Measurements from ENCODE around the gene ABCA1.

Gene ABCA1

GRCh38 chr9:104767507-104767906 lies 160.4 kb downstream of the ABCA1 start:
- DNase-seq (ENCODE audit: low read depth in 2 of 2) = no peak

DNA sequence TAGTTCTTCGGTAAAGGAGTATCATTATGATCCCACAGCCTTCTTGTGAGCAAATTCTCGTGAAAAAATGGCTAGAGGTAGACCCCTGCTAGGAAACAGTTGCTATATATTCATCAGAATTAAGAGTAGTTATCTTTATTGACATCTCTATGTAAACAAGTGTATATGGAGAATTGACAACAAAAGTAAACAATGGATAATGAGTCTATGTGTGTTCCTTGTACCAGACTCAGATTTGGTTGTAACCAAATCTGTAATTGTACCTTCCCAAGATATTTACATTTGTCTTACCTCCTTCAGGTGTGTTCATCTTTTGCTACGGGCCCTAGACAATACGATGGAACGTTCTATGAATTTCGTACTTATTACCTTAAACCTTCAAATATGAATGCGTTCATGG lies 161.9 kb downstream of the ABCA1 start:
- DNase-seq (ENCODE audit: low read depth in 2 of 2) = no peak

DNA sequence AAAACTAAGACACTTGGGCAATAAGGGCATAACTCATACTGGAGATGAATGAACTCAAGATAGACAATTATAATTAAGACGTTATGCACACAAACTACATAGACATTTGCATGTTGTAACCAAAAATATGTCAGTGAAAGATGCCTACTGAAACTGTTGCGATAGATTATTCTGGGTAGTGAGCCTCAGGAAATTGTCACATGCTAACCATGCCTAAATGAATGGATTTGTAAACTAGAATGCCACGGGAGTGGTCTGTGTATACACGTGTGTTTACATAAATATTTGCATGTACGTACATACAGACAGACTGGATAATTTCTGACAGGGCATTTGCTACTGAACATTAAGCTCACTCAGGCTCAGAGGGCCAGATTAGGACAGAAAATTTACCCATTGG lies 162.8 kb downstream of the ABCA1 start:
- no peak for DNase-seq (ENCODE audit: low read depth in 2 of 2)

DNA sequence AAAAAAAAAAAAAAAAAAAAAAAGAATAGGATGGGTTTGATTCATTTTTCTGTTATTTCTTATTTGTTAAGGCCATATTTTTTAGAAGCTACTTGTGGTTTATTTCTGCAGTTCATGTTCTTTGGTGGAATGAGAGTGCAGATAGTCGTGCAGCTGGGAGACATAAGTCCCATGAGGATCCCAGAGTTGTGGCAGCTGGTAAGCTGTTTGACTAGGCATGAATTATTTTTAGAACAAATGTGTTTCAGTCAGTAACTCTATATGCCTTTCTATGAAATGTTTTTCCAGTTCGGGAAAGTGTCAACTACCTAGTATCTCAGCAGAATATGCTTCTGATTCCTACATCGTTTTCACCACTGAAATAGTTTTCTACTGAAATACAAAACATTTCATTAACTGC lies 169.0 kb downstream of the ABCA1 start:
- no peak for DNase-seq (ENCODE audit: low read depth in 2 of 2)

GRCh38 chr9:104750185-104750767 lies 177.7 kb downstream of the ABCA1 start:
- DNase-seq (ENCODE audit: low read depth in 2 of 2) = no peak

DNA sequence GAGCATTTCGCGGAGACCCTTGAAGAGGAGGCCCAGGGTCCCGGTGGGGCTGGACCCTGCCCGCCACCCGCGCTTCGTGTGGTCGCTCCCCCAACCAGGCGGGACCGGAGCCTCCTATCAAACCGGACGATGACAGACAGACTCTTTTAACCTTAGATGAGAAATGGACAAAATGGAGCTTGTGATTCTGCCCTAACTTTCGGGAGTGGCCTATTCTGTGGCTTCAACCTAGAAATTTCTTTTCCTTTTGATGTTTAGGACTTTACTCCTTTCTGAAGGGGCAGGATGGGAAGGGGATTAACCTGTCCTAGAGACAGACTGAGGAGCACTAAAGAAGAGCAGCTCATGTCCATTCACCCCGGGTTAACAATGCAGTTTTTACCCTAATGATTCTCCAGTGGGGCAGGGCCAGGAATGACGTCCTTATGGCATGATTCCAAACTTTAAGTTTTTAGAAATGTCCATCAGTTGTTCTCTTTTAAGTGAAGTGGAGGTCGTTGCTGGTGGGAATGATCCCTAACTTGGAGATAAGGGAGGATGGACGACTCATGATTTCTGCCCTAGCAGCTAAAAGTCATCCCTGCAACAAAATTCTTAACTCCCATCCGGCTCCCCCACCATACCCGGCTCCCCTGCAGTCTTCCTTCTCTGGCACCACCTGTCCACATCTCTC lies 179.5 kb downstream of the ABCA1 start:
- DNase-seq (ENCODE audit: low read depth in 2 of 2) = no peak

- peak; percentile 75 to 77 for DNase-seq (ENCODE audit: low read depth in 2 of 2)
These were observed 180.2 kb downstream of the ABCA1 start, which contains the start of gene NIPSNAP3A for GRCh38 chr9:104747565-104748358. Gene NIPSNAP3A, plus strand, starts transcription at chr9:104747683. Its CDS starts 110 bp downstream, at chr9:104747793.

GRCh38 chr9:104747245-104747564 lies 180.8 kb downstream of the ABCA1 start:
- no peak for DNase-seq (ENCODE audit: low read depth in 2 of 2)

- no peak for DNase-seq (ENCODE audit: low read depth in 2 of 2)
These were observed 181.2 kb downstream of the ABCA1 start for GRCh38 chr9:104746798-104747197.

DNA sequence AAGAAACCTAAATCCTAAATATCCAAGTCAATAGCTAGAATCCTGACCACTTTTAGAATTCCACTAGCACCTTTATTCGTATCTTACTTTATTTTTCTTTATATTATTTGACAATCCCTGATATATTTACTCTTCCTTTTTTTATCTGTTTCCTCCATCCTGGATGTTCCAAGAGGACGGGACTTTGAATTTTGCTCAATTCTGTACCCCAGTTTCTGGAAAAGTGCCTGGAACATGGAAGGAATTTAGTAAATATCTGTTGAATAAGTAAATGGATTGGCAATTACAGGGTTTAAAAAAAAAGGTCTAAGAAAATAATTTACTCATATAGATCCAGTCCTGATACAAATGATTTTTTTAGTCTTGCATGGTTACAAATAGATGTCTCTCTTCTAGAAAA lies 181.7 kb downstream of the ABCA1 start:
- no peak for DNase-seq (ENCODE audit: low read depth in 2 of 2)

DNA sequence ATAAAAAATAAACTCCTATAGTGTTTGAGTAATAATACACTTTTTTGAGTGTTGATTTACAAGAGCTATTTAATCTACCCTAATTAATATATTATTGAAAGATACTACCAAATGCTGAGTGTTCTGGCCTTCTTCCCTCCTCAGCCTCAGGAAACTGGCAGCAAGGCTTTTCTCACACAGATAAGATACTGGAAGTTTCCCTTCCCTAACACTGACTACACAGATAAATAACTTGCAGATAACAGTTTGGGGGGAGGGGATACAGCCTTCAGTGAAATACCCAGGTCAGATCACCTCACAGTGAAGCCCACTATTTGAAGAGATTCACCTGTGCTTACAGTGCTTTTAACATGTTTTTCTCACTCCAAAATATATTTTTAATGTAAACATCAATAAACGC lies 182.1 kb downstream of the ABCA1 start:
- DNase-seq (ENCODE audit: low read depth in 2 of 2) = no peak

GRCh38 chr9:104743376-104743985 lies 184.5 kb downstream of the ABCA1 start:
- no peak for DNase-seq (ENCODE audit: low read depth in 2 of 2)

DNA sequence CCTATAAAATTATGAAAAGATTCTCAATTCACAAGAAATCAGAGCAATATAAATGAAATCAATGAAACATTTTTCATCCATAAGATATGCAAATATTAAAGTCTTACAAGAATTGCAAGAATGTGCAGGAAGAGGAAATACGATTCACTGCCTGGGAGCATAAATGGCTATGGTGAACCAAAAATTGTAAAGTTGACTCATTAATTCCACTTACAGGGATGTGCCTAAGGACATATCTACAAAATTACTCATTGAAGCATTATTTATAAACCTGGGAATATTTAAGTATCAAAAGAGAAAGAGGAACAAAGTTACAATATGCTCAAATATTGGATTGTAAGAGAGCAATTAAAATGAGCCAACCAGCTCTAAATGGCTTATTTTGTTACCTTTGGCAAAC lies 187.3 kb downstream of the ABCA1 start:
- DNase-seq (ENCODE audit: low read depth in 2 of 2) = no peak

DNA sequence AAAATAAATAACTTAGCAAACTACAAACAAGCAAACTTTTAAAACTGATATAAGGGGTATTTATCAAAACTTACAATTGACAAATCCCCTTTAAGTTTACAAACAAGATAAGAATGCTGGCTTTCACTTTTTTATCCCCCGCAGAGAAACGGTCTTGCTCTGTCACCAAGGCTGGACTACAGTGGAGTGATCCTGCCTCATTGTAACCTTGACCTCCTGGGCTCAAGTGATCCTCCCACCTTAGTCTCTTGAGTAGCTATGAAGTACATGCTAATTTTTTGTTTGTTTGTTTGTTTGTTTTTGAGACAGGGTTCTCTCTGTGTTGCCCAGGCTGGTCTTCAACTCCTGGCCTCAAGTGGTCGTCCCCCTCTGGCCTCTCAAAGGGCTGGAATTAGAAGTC lies 189.5 kb downstream of the ABCA1 start:
- DNase-seq (ENCODE audit: low read depth in 2 of 2) = no peak

Measured in stimulated activated CD8-positive, alpha-beta memory T cell treated with anti-CD3 and anti-CD28 coated beads, Interleukin-15, amount 100 ng/mL, for 48 hours (primary cell).